RWPE2 (cell line): ENCODE measurements around the gene PEX5L.
A peak's percentile ranks its signal among the peaks of the same experiment; 100 is the strongest.

Experiments
- ATAC-seq: fragments of 200-7000 bp; cut with Tn5 transposase; 3 replicates; pipeline ENCODE4 v1.9.1; 2021; ENCODE audit warnings: low read depth
- DNase-seq: peaks from one replicate; pipeline ENCODE4 v3.0.0-alpha.2; 2020; ENCODE audit warnings: low spot score
- H3K27ac ChIP-seq: fragments of 450-650 bp; 2 replicates; pipeline ENCODE4 v1.5.1; 2017; ENCODE audit warnings: mild to moderate bottlenecking; ENCODE audit not compliant: poor library complexity, severe bottlenecking
- H3K27me3 ChIP-seq: fragments of 250-450 bp; sonication (Bioruptor Pico); 2 replicates; pipeline ENCODE4 v1.5.1; 2021; ENCODE audit warnings: mild to moderate bottlenecking, moderate library complexity; ENCODE audit not compliant: insufficient read depth, poor library complexity, severe bottlenecking
- H3K36me3 ChIP-seq: fragments of 250-450 bp; sonication (Bioruptor Pico); 2 replicates; pipeline ENCODE4 v1.5.1; 2020; ENCODE audit warnings: low read depth, mild to moderate bottlenecking, moderate library complexity
- H3K4me1 ChIP-seq: fragments of 250-450 bp; sonication (Bioruptor Pico); 2 replicates; pipeline ENCODE4 v1.5.1; 2021; ENCODE audit warnings: mild to moderate bottlenecking, moderate library complexity; ENCODE audit not compliant: insufficient read depth, poor library complexity, severe bottlenecking
- H3K4me3 ChIP-seq: fragments of 250-450 bp; sonication (Bioruptor Pico); 2 replicates; pipeline ENCODE4 v1.5.1; 2021; ENCODE audit warnings: mild to moderate bottlenecking, moderate library complexity; ENCODE audit not compliant: severe bottlenecking
- H3K9me3 ChIP-seq: fragments of 250-450 bp; sonication (Bioruptor Pico); 2 replicates; pipeline ENCODE4 v1.5.1; 2021; ENCODE audit warnings: mild to moderate bottlenecking, moderate library complexity; ENCODE audit not compliant: severe bottlenecking
- TF ChIP-seq, protein P1 (sequence below): fragments of 450-650 bp; IDR thresholded peaks from one replicate; pipeline ENCODE4 v1.5.1; 2017; ENCODE audit warnings: mild to moderate bottlenecking, moderate library complexity; ENCODE audit not compliant: poor library complexity, severe bottlenecking

Gene PEX5L

DNA sequence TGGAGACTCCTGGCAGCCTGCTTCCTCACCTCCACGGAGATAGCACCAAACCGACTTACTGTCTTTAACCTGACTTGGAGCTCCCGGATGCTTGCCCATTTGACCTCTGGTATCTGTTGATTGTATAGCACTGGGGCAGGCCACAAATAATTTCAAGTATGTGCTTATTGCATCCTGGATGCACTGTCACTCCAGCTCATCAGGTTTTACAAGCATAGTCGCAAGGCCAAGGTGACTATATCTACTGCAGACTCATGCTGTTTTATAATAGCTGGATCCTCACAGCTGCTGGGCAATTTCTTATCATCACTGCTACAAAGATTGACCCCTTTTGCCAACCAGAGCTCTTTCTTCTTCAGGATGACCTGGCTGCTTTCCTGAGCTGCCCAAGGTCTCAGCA, 45.6 kb downstream of the PEX5L start:
- ATAC-seq (no peak), DNase-seq (no peak)
- no peak overlapping the region for H3K4me3 ChIP-seq
- TF ChIP-seq, protein P1, sequence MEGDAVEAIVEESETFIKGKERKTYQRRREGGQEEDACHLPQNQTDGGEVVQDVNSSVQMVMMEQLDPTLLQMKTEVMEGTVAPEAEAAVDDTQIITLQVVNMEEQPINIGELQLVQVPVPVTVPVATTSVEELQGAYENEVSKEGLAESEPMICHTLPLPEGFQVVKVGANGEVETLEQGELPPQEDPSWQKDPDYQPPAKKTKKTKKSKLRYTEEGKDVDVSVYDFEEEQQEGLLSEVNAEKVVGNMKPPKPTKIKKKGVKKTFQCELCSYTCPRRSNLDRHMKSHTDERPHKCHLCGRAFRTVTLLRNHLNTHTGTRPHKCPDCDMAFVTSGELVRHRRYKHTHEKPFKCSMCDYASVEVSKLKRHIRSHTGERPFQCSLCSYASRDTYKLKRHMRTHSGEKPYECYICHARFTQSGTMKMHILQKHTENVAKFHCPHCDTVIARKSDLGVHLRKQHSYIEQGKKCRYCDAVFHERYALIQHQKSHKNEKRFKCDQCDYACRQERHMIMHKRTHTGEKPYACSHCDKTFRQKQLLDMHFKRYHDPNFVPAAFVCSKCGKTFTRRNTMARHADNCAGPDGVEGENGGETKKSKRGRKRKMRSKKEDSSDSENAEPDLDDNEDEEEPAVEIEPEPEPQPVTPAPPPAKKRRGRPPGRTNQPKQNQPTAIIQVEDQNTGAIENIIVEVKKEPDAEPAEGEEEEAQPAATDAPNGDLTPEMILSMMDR = no peak
- H3K4me1 ChIP-seq = no peaks in the 10 kb centered on the region
- no peaks in the 10 kb centered on the region for H3K9me3 ChIP-seq
- H3K27me3 ChIP-seq = no peaks in the 10 kb centered on the region
- no peaks in the 10 kb centered on the region for H3K36me3 ChIP-seq
- no peak overlapping the region for H3K27ac ChIP-seq

- Histone ChIP-seq H3K36me3 (no peaks in the 10 kb centered on the region), H3K27me3 (no peaks in the 10 kb centered on the region), H3K4me3 (no peak overlapping the region), H3K4me1 (no peaks in the 10 kb centered on the region), H3K27ac (no peak overlapping the region), H3K9me3 (no peaks in the 10 kb centered on the region)
- DNase-seq = no peak
- no peak for ATAC-seq
- TF ChIP-seq, protein P1 = no peak
Measured at GRCh38 chr3:179981646-179982045, 55.1 kb downstream of the PEX5L start.

DNA sequence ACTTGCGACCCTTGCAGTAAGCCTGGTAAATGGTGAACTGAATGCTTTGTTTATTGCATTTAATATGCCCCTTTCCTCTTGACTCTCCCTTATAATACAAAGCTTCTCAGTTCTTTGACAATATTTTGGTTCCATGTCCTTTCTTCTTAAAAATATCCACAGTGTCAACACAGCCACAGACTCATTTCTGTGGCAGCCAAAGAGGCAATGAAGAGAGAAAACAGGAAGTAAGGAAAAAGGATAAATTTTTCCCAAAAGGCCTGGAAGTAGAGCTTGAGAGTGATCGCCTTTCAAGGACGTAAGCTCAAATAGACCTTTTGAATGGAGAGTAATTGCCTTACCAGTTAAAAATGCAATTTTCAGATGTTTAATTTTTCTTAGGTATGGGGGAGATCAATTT, 59.4 kb downstream of the PEX5L start:
- Histone ChIP-seq H3K27me3 (no peaks in the 10 kb centered on the region), H3K9me3 (no peaks in the 10 kb centered on the region), H3K36me3 (no peaks in the 10 kb centered on the region), H3K27ac (no peak overlapping the region), H3K4me3 (no peak overlapping the region), H3K4me1 (no peaks in the 10 kb centered on the region)
- ATAC-seq = no peak
- no peak for DNase-seq
- TF ChIP-seq, protein P1 = no peak

DNA sequence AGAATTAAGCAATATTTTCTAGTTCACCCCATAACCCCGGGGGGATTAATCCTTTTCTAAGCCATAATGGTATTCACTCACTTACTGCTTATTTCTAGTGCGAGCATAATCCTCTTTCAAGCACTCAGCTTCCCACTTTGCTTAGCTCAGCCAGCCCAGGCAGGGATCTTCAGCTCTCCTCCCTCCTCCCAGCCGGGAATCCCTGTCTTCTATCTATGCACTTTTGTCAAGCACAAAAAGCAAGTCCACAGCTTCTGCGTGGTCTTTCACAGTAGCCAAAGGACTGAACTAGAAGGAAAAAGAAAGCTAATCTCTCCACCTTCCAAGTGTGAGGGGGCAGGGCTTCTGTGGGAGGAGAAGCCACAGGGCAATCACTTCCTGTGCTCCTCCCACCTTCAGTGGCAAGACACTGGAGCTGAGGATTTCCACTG, 62.8 kb downstream of the PEX5L start:
- Histone ChIP-seq H3K4me1 (peaks cover 5% of the 10 kb centered on the region), H3K4me3 (no peak overlapping the region), H3K27ac (no peak overlapping the region), H3K27me3 (no peaks in the 10 kb centered on the region), H3K36me3 (no peaks in the 10 kb centered on the region), H3K9me3 (no peaks in the 10 kb centered on the region)
- TF ChIP-seq, protein P1 = no peak
- ATAC-seq (peak; percentile 25; the same call in 1 of the 3 replicates), DNase-seq (no peak)

GRCh38 chr3:179972881-179973423, 63.8 kb downstream of the PEX5L start:
- TF ChIP-seq, protein P1 = no peak
- ATAC-seq = no peak
- no peak for DNase-seq
- Histone ChIP-seq H3K27ac (no peak overlapping the region), H3K27me3 (no peaks in the 10 kb centered on the region), H3K4me1 (peaks cover 5% of the 10 kb centered on the region), H3K9me3 (no peaks in the 10 kb centered on the region), H3K36me3 (no peaks in the 10 kb centered on the region), H3K4me3 (no peak overlapping the region)
